Fibroblast of lung (primary cell): ENCODE results near the gene PCYT1A. TPM values are rescaled to one million over a fixed set of nuclear protein-coding genes. Genes with fewer than 3 reads are reported as not detected.

Experiments
- DNase-seq, 2 donors: peaks; one replicate each; pipeline versions ENCODE4 v3.0.0 to v3.0.0-alpha.2; 2010; ENCODE audit warnings: low read depth in 2 of 2
- H2AFZ ChIP-seq: 2 replicates; pipeline ENCODE4 v1.5.1; 2012; ENCODE audit warnings: low read length, control low read depth, inconsistent platforms
- H3K27ac ChIP-seq: 2 replicates; pipeline ENCODE4 v1.5.1; 2011; ENCODE audit warnings: low read length, control low read depth; ENCODE audit not compliant: insufficient read depth
- H3K27me3 ChIP-seq: 2 replicates; pipeline ENCODE4 v1.5.1; 2011; ENCODE audit warnings: mild to moderate bottlenecking, low read length; ENCODE audit not compliant: control insufficient read depth, insufficient read depth
- H3K36me3 ChIP-seq: 2 replicates; pipeline ENCODE4 v1.5.1; 2011; ENCODE audit warnings: low read length; ENCODE audit not compliant: control insufficient read depth, insufficient read depth
- H3K4me1 ChIP-seq: 2 replicates; pipeline ENCODE4 v1.5.1; 2011; ENCODE audit warnings: low read length; ENCODE audit not compliant: control insufficient read depth, insufficient read depth; ENCODE audit errors: extremely low read depth
- H3K4me2 ChIP-seq: 2 replicates; pipeline ENCODE4 v1.5.1; 2011; ENCODE audit warnings: low read length, control low read depth; ENCODE audit not compliant: insufficient read depth; ENCODE audit errors: extremely low read depth
- H3K4me3 ChIP-seq, 4 experiments: fragments of 200-600 bp in 1 of 4; sonication (generic) in 1 of 4; replicated peaks in 1 of 4; 2 replicates each; pipeline ENCODE4 v1.5.1; 2011 to 2016; ENCODE audit warnings: low read length in 4 of 4, low read depth in 3 of 4, mild to moderate bottlenecking in 3 of 4, control low read depth in 2 of 4, inconsistent platforms in 1 of 4, mixed read lengths in 1 of 4; ENCODE audit not compliant: insufficient read depth in 1 of 4; ENCODE audit errors: control extremely low read depth in 1 of 4
- H3K79me2 ChIP-seq: 2 replicates; pipeline ENCODE4 v1.5.1; 2012; ENCODE audit warnings: mild to moderate bottlenecking, low read length, inconsistent platforms; ENCODE audit not compliant: control insufficient read depth, insufficient read depth
- H3K9ac ChIP-seq: 2 replicates; pipeline ENCODE4 v1.5.1; 2011; ENCODE audit warnings: mild to moderate bottlenecking, low read length, control low read depth; ENCODE audit not compliant: insufficient read depth
- H3K9me3 ChIP-seq: 2 replicates; pipeline ENCODE4 v1.5.1; 2012; ENCODE audit warnings: low read depth, low read length; ENCODE audit not compliant: control insufficient read depth, insufficient read depth
- H4K20me1 ChIP-seq: 2 replicates; pipeline ENCODE4 v1.5.1; 2011; ENCODE audit warnings: low read length; ENCODE audit not compliant: control insufficient read depth, insufficient read depth; ENCODE audit errors: extremely low read depth
- CTCF ChIP-seq, 2 donors: IDR thresholded peaks in 1 of 2; conservative IDR thresholded peaks in 1 of 2; 1 replicate in 1 of 2; 2 replicates in 1 of 2; pipeline ENCODE4 v1.5.1; 2011 to 2012; ENCODE audit warnings: low read length in 2 of 2, control low read depth in 1 of 2, inconsistent platforms in 1 of 2, low read depth in 1 of 2, mild to moderate bottlenecking in 1 of 2
- EZH2 ChIP-seq: IDR thresholded peaks from 2 replicates; pipeline ENCODE4 v1.5.1; 2012; ENCODE audit warnings: low read length, control low read depth, mild to moderate bottlenecking; ENCODE audit errors: missing control alignments
- polyA plus RNA-seq, 2 donors: library from polyadenylated mRNA; depleted of rRNA in 1 of 2; stranded (reverse) in 1 of 2; unstranded in 1 of 2; fragments of >200 nt; gene quantifications; 2 replicates each; pipeline ENCODE4 v1.2.1, GENCODE V29; 2011 to 2012; ENCODE audit warnings: missing spikeins in 1 of 2
- total RNA-seq: library from RNA; depleted of rRNA; stranded (reverse); fragments of >200 nt; gene quantifications from 2 replicates; pipeline ENCODE4 v1.2.1, GENCODE V29; 2014

Gene PCYT1A
- total and polyA plus RNA-seq, 2 donors (not counting 1 experiment from before 2014, with no cell fraction given): 68.9 to 73.8 TPM

- no peak for DNase-seq
- H4K20me1 ChIP-seq: no peaks in the 10 kb centered on the region
- peaks cover 5% of the 10 kb centered on the region for H3K27me3 ChIP-seq
- no peaks in the 10 kb centered on the region for H3K36me3 ChIP-seq
- no peaks in the 10 kb centered on the region for H3K79me2 ChIP-seq
- H3K9ac ChIP-seq: no peak overlapping the region
- H2AFZ ChIP-seq: no peak overlapping the region
- H3K9me3 ChIP-seq: no peaks in the 10 kb centered on the region
- H3K4me2 ChIP-seq: no peak overlapping the region
- H3K4me3 ChIP-seq: no peak overlapping the region
- H3K27ac ChIP-seq: no peak overlapping the region
- peaks cover 5% of the 10 kb centered on the region for H3K4me1 ChIP-seq
- TF ChIP-seq EZH2: no peak
Observed at GRCh38 chr3:196220991-196221390, 66.5 kb downstream of the PCYT1A start.

GRCh38 chr3:196220587-196220986 lies 66.9 kb downstream of the PCYT1A start:
- H3K27me3 ChIP-seq: peaks cover 7% of the 10 kb centered on the region
- H3K36me3 ChIP-seq: no peaks in the 10 kb centered on the region
- H3K79me2 ChIP-seq: no peaks in the 10 kb centered on the region
- H2AFZ ChIP-seq: no peak overlapping the region
- no peak overlapping the region for H3K27ac ChIP-seq
- no peak overlapping the region for H3K4me2 ChIP-seq
- H3K9ac ChIP-seq: no peak overlapping the region
- no peak for TF ChIP-seq EZH2
- no peak for TF ChIP-seq CTCF (conservative IDR thresholded peaks at IDR 0.05 in 1 of 2, IDR thresholded peaks at IDR 0.05 in 1 of 2; ENCODE audit: low read depth in 1 of 2, low read length in 2 of 2)
- no peak for DNase-seq
- no peaks in the 10 kb centered on the region for H4K20me1 ChIP-seq
- no peak overlapping the region for H3K4me3 ChIP-seq
- no peaks in the 10 kb centered on the region for H3K9me3 ChIP-seq
- H3K4me1 ChIP-seq: peaks cover 5% of the 10 kb centered on the region

DNA sequence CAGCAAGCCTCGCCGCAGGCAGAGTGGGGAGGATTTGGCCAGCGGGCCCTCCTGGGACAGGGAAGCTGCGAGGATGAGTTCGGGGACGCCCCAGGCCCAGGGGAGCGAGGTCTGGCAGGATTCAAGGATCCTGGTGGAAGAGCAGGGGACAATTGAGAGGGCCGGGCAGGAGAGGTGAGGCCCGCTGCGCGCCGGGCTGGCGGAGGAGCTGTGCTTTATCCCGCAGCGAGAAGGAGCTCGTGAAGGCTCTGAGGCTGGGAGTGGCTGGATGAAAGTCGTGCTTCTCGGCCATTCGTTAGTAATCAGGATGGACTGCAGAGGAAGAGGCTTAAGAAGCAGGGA lies 67.6 kb downstream of the PCYT1A start:
- Histone ChIP-seq H3K9ac (no peak overlapping the region), H3K79me2 (no peaks in the 10 kb centered on the region), H3K36me3 (no peaks in the 10 kb centered on the region), H3K4me2 (no peak overlapping the region), H4K20me1 (no peaks in the 10 kb centered on the region), H3K9me3 (no peaks in the 10 kb centered on the region), H3K27ac (peak overlapping the region; percentile 62), H3K4me3 (no peak overlapping the region), H3K27me3 (peaks cover 7% of the 10 kb centered on the region), H3K4me1 (peaks cover 5% of the 10 kb centered on the region), H2AFZ (peak overlapping the region; percentile 76)
- no peak for TF ChIP-seq EZH2
- no peak for TF ChIP-seq CTCF (conservative IDR thresholded peaks at IDR 0.05 in 1 of 2, IDR thresholded peaks at IDR 0.05 in 1 of 2; ENCODE audit: low read depth in 1 of 2, low read length in 2 of 2)
- DNase-seq: no peak
